Measurements from ENCODE around the gene RNF8. TPM values are rescaled to one million over a fixed set of nuclear protein-coding genes. Genes with fewer than 3 reads are reported as not detected.

RNF8 gene
- total and polyA plus RNA-seq, 9 of the 15 experiments (the other 6 are each of a cell fraction or from before 2014, with no cell fraction given), result 10.6 to 47.0 (median 37.5) TPM

- no peak for TF ChIP-seq ELK1 (CRISPR knock-in tag; IDR thresholded peaks at IDR 0.05)
- TF ChIP-seq KLF1 (tag; IDR thresholded peaks at IDR 0.05), result no peak
- TF ChIP-seq RHOXF2B (CRISPR knock-in tag; conservative IDR thresholded peaks at IDR 0.05), result no peak
- TF ChIP-seq CEBPB (tag; IDR thresholded peaks at IDR 0.05), result no peak
- no peak for TF ChIP-seq MTA2 (IDR thresholded peaks at IDR 0.05; ENCODE audit: low read depth)
These were observed 75.6 kb downstream of the RNF8 start (continued) for GRCh38 chr6:37429352-37429750.

- BruUV-seq (replicated peaks), result TSS peak; percentile 84
- no peak for TF ChIP-seq ID3 (CRISPR knock-in tag; IDR thresholded peaks at IDR 0.05)
- TF ChIP-seq ID3 (tag; IDR thresholded peaks at IDR 0.05), result 0 out of 2 replicates have a peak, but pooled peaks have one; percentile 38
- no peak for TF ChIP-seq ZNF165 (CRISPR knock-in tag; IDR thresholded peaks at IDR 0.05; ENCODE audit: borderline replicate concordance)
- no peak for TF ChIP-seq ZNF175 (CRISPR knock-in tag; IDR thresholded peaks at IDR 0.05; ENCODE audit: low read depth)
- no peak for TF ChIP-seq SIRT6 (IDR thresholded peaks at IDR 0.05; ENCODE audit: low read depth, low read length)
- no peak for TF ChIP-seq EZH2 (IDR thresholded peaks at IDR 0.05; ENCODE audit: borderline replicate concordance, low read depth, low read length)
- no peak for TF ChIP-seq CREB3 (tag; conservative IDR thresholded peaks at IDR 0.05; ENCODE audit: low read depth)
- no peak for TF ChIP-seq TCF15 (CRISPR knock-in tag; IDR thresholded peaks at IDR 0.05)
- no peak for TF ChIP-seq DIDO1 (tag; IDR thresholded peaks at IDR 0.05; ENCODE audit: low read depth)
- TF ChIP-seq CXXC5 (CRISPR knock-in tag; IDR thresholded peaks at IDR 0.05), result no peak
- TF ChIP-seq TEAD2 (tag; IDR thresholded peaks at IDR 0.05), result 0 out of 2 replicates have a peak, but pooled peaks have one; percentile 57
- TF ChIP-seq CGGBP1 (CRISPR knock-in tag; IDR thresholded peaks at IDR 0.05), result no peak
- no peak for TF ChIP-seq KLF6 (CRISPR knock-in tag; IDR thresholded peaks at IDR 0.05; ENCODE audit: borderline replicate concordance)
- TF ChIP-seq MAZ (CRISPR knock-in tag; conservative IDR thresholded peaks at IDR 0.05 in 1 of 2, IDR thresholded peaks at IDR 0.05 in 1 of 2), result no peak
These were observed 78.8 kb downstream of the RNF8 start for GRCh38 chr6:37432590-37432915.

More at GRCh38 chr6:37432590-37432915, 78.8 kb downstream of the RNF8 start:
- Histone ChIP-seq H3K9ac (ENCODE audit: insufficient read depth in 1 of 2, low read depth in 2 of 2, low read length in 2 of 2) (peak overlapping the region; percentile 81 to 96; a peak in 3 of 4 replicates), H3K4me3 (peak overlapping the region; percentile 88), H4K20me1 (replicated peaks; ENCODE audit: control insufficient read depth, insufficient read depth, low read length) (no peaks in the 10 kb centered on the region), H2AFZ (ENCODE audit: low read depth, low read length) (peak overlapping the region; percentile 100), H3K9me1 (ENCODE audit: control insufficient read depth, insufficient read depth, low read length) (no peaks in the 10 kb centered on the region), H3K4me2 (ENCODE audit: insufficient read depth, low read length) (peak overlapping the region; percentile 89), H3K27ac (ENCODE audit: extremely low read depth, low read depth, low read length) (peak overlapping the region; percentile 83), H3K4me1 (replicated peaks in 1 of 2; ENCODE audit: control insufficient read depth in 2 of 2, insufficient read depth in 2 of 2, low read length in 2 of 2) (peaks cover 14 to 22% of the 10 kb centered on the region in 2 experiments), H3K79me2 (ENCODE audit: control insufficient read depth, insufficient read depth, low read length) (peaks cover 51% of the 10 kb centered on the region), H3K36me3 (ENCODE audit: control insufficient read depth, insufficient read depth, low read length) (peaks cover 23% of the 10 kb centered on the region), H3K27me3 (ENCODE audit: control insufficient read depth in 2 of 2, insufficient read depth in 2 of 2, low read length in 2 of 2) (no peaks in the 10 kb centered on the region), H3K9me3 (replicated peaks; ENCODE audit: control insufficient read depth, insufficient read depth, low read depth, low read length) (peaks cover 4% of the 10 kb centered on the region; the same call in 1 of the 2 replicates)
- FAIRE-seq (peak; percentile 11), DNase-seq (ENCODE audit: extremely low read depth in 1 of 4, low spot score in 3 of 4) (no peak), ATAC-seq (peak; percentile 3)
- intact Hi-C loops (cut with micrococcal nuclease), result no loop called here
- WGBS (ENCODE audit: insufficient coverage, low coverage, missing lambda C conversion rate), result 26% methylated on average over 7 of the region's 7 CpGs
- CTCF ChIA-PET (ENCODE audit: low intra/inter-chr PET ratio), result no interaction called here
- POLR2A ChIA-PET, result interaction anchor here (0.6 to 2.3 kb wide), 11 partner anchors 9 to 124 kb away, joined by 3 to 15 read pairs (median 9); no protein-coding TSS in a partner anchor
- in situ Hi-C loops (cut with MboI), result no loop called here
